ENCODE measurements around the gene PDIK1L. TPM values are rescaled to one million over a fixed set of nuclear protein-coding genes. Genes with fewer than 3 reads are reported as not detected.

Gene PDIK1L
- total RNA-seq, 4 donors from 2014 or later: 4.4 to 8.7 (median 5.9) TPM

DNA sequence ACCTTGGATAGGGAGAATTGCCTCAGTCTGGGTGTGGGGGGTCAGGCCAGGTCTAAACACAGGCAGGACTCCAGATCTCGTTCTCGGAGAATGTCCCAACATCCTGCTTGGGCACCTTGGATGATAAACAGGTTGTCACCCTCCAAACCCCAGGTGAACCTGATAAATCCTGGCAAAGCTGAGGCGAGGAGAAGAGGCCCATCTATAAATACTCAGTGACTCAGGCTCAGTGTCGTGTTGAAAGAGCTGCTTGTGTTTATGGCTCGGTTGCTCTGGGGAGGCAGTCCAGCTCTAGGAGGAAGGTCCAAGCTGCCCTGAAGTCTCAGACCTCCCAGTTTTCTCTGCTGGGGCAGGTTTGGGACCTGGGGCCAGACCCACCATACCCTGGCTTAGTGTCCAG lies 28.4 kb upstream of the PDIK1L start:
- Histone ChIP-seq H3K4me1 (peaks cover 55 to 60% of the 10 kb centered on the region in 2 donors), H3K4me3 (peak overlapping the region in 3 of 4 donors; percentile 14 to 40 (median 39)), H3K27ac (peak overlapping the region; percentile 88 to 96 (median 90)), H3K27me3 (no peaks in the 10 kb centered on the region), H3K9me3 (no peaks in the 10 kb centered on the region), H3K36me3 (no peaks in the 10 kb centered on the region)
- in situ Hi-C loops (cut with MboI; ENCODE audit: low sequenced_read_pairs in 4 of 4) (no loop called here), intact Hi-C loops (cut with DNase I; ENCODE audit: low total_unique reads) (loop anchor here (1.0 kb wide), 1 partner anchor 47 kb away; no protein-coding TSS in a partner anchor)
- TF ChIP-seq POLR2A (IDR thresholded peaks at IDR 0.05): peak; percentile 68 to 81
- TF ChIP-seq, protein P1, sequence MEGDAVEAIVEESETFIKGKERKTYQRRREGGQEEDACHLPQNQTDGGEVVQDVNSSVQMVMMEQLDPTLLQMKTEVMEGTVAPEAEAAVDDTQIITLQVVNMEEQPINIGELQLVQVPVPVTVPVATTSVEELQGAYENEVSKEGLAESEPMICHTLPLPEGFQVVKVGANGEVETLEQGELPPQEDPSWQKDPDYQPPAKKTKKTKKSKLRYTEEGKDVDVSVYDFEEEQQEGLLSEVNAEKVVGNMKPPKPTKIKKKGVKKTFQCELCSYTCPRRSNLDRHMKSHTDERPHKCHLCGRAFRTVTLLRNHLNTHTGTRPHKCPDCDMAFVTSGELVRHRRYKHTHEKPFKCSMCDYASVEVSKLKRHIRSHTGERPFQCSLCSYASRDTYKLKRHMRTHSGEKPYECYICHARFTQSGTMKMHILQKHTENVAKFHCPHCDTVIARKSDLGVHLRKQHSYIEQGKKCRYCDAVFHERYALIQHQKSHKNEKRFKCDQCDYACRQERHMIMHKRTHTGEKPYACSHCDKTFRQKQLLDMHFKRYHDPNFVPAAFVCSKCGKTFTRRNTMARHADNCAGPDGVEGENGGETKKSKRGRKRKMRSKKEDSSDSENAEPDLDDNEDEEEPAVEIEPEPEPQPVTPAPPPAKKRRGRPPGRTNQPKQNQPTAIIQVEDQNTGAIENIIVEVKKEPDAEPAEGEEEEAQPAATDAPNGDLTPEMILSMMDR (IDR thresholded peaks at IDR 0.05 in 4 of 5, conservative IDR thresholded peaks at IDR 0.05 in 1 of 5): no peak
- peak; percentile 93 to 96 for DNase-seq
- peak; percentile 76 to 78 for ATAC-seq

DNA sequence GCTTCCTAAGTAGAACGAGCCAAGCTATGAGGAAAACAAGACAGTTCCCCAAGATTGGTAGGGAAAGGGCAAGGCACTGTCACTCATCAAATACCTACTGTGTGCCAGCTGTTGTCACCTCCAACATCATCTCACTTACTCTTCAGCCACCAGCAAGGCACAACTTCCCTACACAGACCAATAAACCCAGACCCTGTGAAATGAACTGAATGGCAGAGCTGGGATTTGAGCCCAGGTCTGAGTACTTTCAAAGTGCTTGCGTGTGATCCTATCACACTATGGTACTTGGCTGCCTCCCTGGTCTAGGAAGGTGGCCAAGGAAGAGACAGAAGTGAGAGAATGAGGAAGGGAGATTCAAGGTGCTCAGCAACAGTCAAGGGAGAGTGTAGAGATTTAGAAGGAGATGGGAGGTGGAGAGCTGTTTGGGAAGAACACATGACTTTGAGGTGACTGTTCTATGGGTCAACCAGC lies 27.5 kb upstream of the PDIK1L start:
- H3K27ac ChIP-seq: peak overlapping the region; percentile 88 to 96 (median 90)
- ATAC-seq (peak; percentile 46 to 63), DNase-seq (peak; percentile 62 to 92)
- no peaks in the 10 kb centered on the region for H3K9me3 ChIP-seq
- peak overlapping the region in 1 of 4 donors; percentile 40 for H3K4me3 ChIP-seq
- H3K27me3 ChIP-seq: no peaks in the 10 kb centered on the region
- H3K4me1 ChIP-seq: peaks cover 46 to 51% of the 10 kb centered on the region in 2 donors
- TF ChIP-seq POLR2A (IDR thresholded peaks at IDR 0.05): peak in 1 of 2 donors; percentile 29
- TF ChIP-seq, protein P1 (IDR thresholded peaks at IDR 0.05 in 4 of 5, conservative IDR thresholded peaks at IDR 0.05 in 1 of 5): no peak
- H3K36me3 ChIP-seq: no peaks in the 10 kb centered on the region
- in situ Hi-C loops (cut with MboI; ENCODE audit: low sequenced_read_pairs in 4 of 4): no loop called here
- intact Hi-C loops (cut with DNase I; ENCODE audit: low total_unique reads): loop anchor here (1.0 kb wide), 1 partner anchor 9 kb away; no protein-coding TSS in a partner anchor

DNA sequence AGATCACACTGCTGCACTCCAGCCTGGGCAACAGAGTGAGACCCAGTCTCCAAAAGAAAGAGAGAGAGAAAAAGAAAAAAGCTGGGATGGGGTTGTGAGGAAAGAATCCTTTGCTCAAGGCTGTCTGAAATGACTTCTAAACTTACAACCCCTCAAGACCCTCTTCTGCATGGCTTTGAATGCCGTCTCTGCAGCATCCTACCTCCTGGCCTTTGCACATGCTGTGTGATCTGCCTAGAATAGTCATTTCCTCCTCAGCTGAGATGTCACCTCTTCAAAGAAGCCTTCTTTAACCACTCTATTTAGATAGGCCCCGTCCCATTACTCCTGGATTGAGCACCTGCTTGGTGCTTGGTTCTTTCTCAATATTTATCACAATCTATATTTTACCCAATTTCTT lies 26.8 kb upstream of the PDIK1L start:
- H3K4me1 ChIP-seq: peaks cover 39 to 44% of the 10 kb centered on the region in 2 donors
- no peaks in the 10 kb centered on the region for H3K27me3 ChIP-seq
- no peak overlapping the region for H3K4me3 ChIP-seq
- in situ Hi-C loops (cut with MboI; ENCODE audit: low sequenced_read_pairs in 4 of 4): no loop called here
- no peak for TF ChIP-seq POLR2A (IDR thresholded peaks at IDR 0.05)
- TF ChIP-seq, protein P1 (IDR thresholded peaks at IDR 0.05 in 4 of 5, conservative IDR thresholded peaks at IDR 0.05 in 1 of 5): no peak
- H3K27ac ChIP-seq: peak overlapping the region; percentile 88 to 96 (median 90)
- DNase-seq (no peak), ATAC-seq (no peak)
- intact Hi-C loops (cut with DNase I; ENCODE audit: low total_unique reads): loop anchor here (1.0 kb wide), 1 partner anchor 8 kb away; no protein-coding TSS in a partner anchor
- H3K36me3 ChIP-seq: no peaks in the 10 kb centered on the region
- no peaks in the 10 kb centered on the region for H3K9me3 ChIP-seq

DNA sequence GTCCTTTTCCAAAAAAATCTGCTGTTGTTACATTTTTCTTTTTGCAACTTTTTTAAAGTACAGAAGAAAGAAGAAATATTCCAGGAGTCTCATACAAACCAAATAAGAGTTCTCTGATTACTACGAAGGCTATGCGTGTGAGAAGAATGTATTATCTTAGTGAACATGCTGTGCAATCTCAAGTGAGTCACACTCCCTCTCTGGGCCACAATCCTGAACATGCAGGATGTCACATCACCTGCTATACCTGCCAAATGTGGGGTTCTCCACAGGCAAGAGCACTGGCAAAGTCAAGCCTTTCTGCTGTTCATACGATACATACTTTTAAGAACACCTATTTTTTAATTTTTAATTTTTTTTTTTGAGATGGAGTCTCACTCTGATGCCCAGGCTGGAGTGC lies 22.5 kb upstream of the PDIK1L start:
- H3K9me3 ChIP-seq: no peaks in the 10 kb centered on the region
- DNase-seq (no peak), ATAC-seq (no peak)
- no peak overlapping the region for H3K27ac ChIP-seq
- peaks cover 7 to 19% of the 10 kb centered on the region in 2 donors for H3K4me1 ChIP-seq
- TF ChIP-seq, protein P1 (IDR thresholded peaks at IDR 0.05 in 4 of 5, conservative IDR thresholded peaks at IDR 0.05 in 1 of 5): no peak
- no peak for TF ChIP-seq POLR2A (IDR thresholded peaks at IDR 0.05)
- intact Hi-C loops (cut with DNase I; ENCODE audit: low total_unique reads): no loop called here
- H3K4me3 ChIP-seq: no peak overlapping the region
- in situ Hi-C loops (cut with MboI; ENCODE audit: low sequenced_read_pairs in 4 of 4): no loop called here
- H3K27me3 ChIP-seq: no peaks in the 10 kb centered on the region
- no peaks in the 10 kb centered on the region for H3K36me3 ChIP-seq
